ENCODE results near the gene DUSP1.

DNA sequence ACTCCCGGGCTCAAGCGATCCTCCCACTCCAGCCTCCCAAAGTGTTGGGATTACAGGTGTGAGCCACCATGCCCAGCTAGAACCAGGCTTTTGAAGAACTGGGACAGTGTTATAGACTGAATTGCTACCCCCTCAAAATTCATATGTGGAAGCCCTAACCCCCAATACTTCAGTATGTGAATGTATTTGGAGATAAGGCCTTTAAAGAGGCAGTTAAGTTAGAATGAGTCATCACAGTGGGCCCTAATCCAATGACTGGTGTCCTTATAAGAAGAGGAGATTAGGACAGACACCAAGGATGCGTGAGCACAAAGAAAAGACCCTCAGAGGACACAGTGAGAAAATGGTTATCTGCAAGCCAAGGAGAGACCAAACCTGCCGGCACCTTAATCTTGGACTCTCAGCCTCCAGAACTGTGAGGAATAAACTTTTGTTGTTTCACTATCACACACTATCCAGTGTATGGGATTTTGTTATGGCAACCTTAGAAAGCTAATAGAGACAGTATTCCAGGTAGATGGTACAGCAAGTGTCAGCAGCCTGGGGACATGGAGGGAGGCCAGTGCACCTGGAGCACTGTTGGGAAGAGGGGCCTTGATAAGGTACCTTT is 31.7 kb upstream of the DUSP1 start:
- TF ChIP-seq, protein P1, sequence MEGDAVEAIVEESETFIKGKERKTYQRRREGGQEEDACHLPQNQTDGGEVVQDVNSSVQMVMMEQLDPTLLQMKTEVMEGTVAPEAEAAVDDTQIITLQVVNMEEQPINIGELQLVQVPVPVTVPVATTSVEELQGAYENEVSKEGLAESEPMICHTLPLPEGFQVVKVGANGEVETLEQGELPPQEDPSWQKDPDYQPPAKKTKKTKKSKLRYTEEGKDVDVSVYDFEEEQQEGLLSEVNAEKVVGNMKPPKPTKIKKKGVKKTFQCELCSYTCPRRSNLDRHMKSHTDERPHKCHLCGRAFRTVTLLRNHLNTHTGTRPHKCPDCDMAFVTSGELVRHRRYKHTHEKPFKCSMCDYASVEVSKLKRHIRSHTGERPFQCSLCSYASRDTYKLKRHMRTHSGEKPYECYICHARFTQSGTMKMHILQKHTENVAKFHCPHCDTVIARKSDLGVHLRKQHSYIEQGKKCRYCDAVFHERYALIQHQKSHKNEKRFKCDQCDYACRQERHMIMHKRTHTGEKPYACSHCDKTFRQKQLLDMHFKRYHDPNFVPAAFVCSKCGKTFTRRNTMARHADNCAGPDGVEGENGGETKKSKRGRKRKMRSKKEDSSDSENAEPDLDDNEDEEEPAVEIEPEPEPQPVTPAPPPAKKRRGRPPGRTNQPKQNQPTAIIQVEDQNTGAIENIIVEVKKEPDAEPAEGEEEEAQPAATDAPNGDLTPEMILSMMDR (IDR thresholded peaks at IDR 0.05) = no peak
- TF ChIP-seq POLR2A (IDR thresholded peaks at IDR 0.05) = no peak

Data from testis (tissue), 2 donors.